ENCODE results near the gene RGS16. TPM values are rescaled to one million over a fixed set of nuclear protein-coding genes. Genes with fewer than 3 reads are reported as not detected.
A peak's percentile ranks its signal among the peaks of the same experiment; 100 is the strongest.

Gene RGS16
- polyA plus RNA-seq, 1 of the 3 experiments (the other 2 are of a cell fraction), result 0.79 TPM

DNA sequence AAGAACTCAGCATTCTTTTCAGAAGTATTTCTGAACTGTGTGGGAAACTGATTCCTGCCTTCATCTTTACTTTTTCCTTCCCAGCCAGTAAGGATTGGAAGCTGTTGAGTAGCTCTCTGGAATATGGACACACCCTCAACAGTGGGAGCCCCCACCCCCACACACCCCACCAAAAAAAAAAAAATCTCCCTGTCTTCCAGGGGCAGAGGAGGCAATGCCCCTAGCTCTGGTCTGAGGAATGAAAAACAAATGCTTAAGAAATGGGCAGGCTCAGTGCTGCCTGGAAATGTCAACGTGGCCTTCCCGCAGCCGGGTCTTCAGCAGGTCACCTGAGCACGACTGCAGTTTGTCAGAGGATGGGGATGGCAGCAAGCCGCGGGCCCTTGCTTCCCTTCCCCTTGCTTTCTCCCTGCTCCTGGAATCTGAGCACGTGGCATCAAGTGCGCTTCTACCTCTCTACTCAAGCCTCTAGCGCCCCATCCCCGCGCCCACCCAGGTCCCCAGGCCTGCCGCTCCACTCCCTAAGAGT is 479 bp downstream of the RGS16 start:
- Histone ChIP-seq H3K4me1 (ENCODE audit: control insufficient read depth in 1 of 2, insufficient read depth in 2 of 2, low read depth in 1 of 2, low read length in 1 of 2) (peaks cover 0 to 35% of the 10 kb centered on the region in 2 experiments; a peak in 1 of 4 replicates), H3K27me3 (ENCODE audit: insufficient read depth) (no peaks in the 10 kb centered on the region), H3K9me2 (no peaks in the 10 kb centered on the region), H3F3A (replicated peaks; ENCODE audit: insufficient read depth) (no peaks in the 10 kb centered on the region), H3K9me3 (no peaks in the 10 kb centered on the region), H3K36me3 (replicated peaks in 1 of 2; ENCODE audit: control insufficient read depth in 1 of 2, insufficient read depth in 2 of 2, low read length in 1 of 2) (no peaks in the 10 kb centered on the region), H2AFZ (ENCODE audit: low read depth) (peak overlapping the region; percentile 85), H3K27ac (ENCODE audit: low read depth in 2 of 2, low read length in 1 of 2) (peak overlapping the region in 1 of 2 experiments; percentile 63; a peak in 1 of 4 replicates), H3K4me2 (peak overlapping the region; percentile 86), H3K79me2 (ENCODE audit: insufficient read depth) (no peaks in the 10 kb centered on the region), H3K9ac (no peak overlapping the region), H4K20me1 (ENCODE audit: insufficient read depth) (no peaks in the 10 kb centered on the region), H3K4me3 (ENCODE audit: low read depth in 2 of 2, low read length in 1 of 2) (peak overlapping the region; percentile 57 to 67)
- ChIA-PET CTCF (interaction anchor here (1.0 to 17.7 kb wide), 8 partner anchors 8 to 519 kb away, joined by 3 to 829 read pairs (median 4); partner anchors contain the start of gene NPL), POLR2A (interaction anchor here (1.3 kb wide), 1 partner anchor 179 kb away, joined by 9 read pairs; no protein-coding TSS in a partner anchor)
- 7% methylated on average over 9 of the region's 12 CpGs for WGBS (ENCODE audit: low lambda C conversion rate)
- no peak for TF ChIP-seq FOXJ3 (CRISPR knock-in tag; IDR thresholded peaks at IDR 0.05)
- no peak for TF ChIP-seq EZH2phosphoT487 (IDR thresholded peaks at IDR 0.05; ENCODE audit: borderline replicate concordance, low read depth)
- TF ChIP-seq, protein P1, sequence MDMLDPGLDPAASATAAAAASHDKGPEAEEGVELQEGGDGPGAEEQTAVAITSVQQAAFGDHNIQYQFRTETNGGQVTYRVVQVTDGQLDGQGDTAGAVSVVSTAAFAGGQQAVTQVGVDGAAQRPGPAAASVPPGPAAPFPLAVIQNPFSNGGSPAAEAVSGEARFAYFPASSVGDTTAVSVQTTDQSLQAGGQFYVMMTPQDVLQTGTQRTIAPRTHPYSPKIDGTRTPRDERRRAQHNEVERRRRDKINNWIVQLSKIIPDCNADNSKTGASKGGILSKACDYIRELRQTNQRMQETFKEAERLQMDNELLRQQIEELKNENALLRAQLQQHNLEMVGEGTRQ (IDR thresholded peaks at IDR 0.05; ENCODE audit: borderline replicate concordance, low read depth, low read length), result no peak
- TF ChIP-seq ELF1 (IDR thresholded peaks at IDR 0.05), result no peak
- no peak for TF ChIP-seq FOXM1 (IDR thresholded peaks at IDR 0.05; ENCODE audit: low read depth)
- no peak; the same call in 1 of the 2 replicates for TF ChIP-seq MXI1 (IDR thresholded peaks at IDR 0.05; ENCODE audit: low read depth, low read length)
- no peak for TF ChIP-seq GATA2 (CRISPR knock-in tag; IDR thresholded peaks at IDR 0.05)
- TF ChIP-seq POLR2AphosphoS5 (IDR thresholded peaks at IDR 0.05; ENCODE audit: low read depth, low read length), result no peak
- no peak for TF ChIP-seq NRF1 (IDR thresholded peaks at IDR 0.05; ENCODE audit: low read depth, low read length)
- no peak for TF ChIP-seq IRF3 (IDR thresholded peaks at IDR 0.05; ENCODE audit: low read depth, low read length)
- no peak for TF ChIP-seq MEF2A (IDR thresholded peaks at IDR 0.05; ENCODE audit: borderline replicate concordance, low read depth)
- no peak for TF ChIP-seq EP300 (IDR thresholded peaks at IDR 0.05; ENCODE audit: borderline replicate concordance in 1 of 2, low read depth in 1 of 2, low read length in 1 of 2)
- TF ChIP-seq, protein P2, sequence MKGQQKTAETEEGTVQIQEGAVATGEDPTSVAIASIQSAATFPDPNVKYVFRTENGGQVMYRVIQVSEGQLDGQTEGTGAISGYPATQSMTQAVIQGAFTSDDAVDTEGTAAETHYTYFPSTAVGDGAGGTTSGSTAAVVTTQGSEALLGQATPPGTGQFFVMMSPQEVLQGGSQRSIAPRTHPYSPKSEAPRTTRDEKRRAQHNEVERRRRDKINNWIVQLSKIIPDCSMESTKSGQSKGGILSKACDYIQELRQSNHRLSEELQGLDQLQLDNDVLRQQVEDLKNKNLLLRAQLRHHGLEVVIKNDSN (IDR thresholded peaks at IDR 0.05; ENCODE audit: borderline replicate concordance, low read depth), result no peak
- TF ChIP-seq, protein P3, sequence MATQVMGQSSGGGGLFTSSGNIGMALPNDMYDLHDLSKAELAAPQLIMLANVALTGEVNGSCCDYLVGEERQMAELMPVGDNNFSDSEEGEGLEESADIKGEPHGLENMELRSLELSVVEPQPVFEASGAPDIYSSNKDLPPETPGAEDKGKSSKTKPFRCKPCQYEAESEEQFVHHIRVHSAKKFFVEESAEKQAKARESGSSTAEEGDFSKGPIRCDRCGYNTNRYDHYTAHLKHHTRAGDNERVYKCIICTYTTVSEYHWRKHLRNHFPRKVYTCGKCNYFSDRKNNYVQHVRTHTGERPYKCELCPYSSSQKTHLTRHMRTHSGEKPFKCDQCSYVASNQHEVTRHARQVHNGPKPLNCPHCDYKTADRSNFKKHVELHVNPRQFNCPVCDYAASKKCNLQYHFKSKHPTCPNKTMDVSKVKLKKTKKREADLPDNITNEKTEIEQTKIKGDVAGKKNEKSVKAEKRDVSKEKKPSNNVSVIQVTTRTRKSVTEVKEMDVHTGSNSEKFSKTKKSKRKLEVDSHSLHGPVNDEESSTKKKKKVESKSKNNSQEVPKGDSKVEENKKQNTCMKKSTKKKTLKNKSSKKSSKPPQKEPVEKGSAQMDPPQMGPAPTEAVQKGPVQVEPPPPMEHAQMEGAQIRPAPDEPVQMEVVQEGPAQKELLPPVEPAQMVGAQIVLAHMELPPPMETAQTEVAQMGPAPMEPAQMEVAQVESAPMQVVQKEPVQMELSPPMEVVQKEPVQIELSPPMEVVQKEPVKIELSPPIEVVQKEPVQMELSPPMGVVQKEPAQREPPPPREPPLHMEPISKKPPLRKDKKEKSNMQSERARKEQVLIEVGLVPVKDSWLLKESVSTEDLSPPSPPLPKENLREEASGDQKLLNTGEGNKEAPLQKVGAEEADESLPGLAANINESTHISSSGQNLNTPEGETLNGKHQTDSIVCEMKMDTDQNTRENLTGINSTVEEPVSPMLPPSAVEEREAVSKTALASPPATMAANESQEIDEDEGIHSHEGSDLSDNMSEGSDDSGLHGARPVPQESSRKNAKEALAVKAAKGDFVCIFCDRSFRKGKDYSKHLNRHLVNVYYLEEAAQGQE (IDR thresholded peaks at IDR 0.05; ENCODE audit: low read depth, low read length), result no peak
- DNase-seq, result peak; percentile 61
